ENCODE measurements around the gene TIE1.

GRCh38 chr1:43267818-43268425 lies 32.9 kb upstream of the TIE1 start:
- TF ChIP-seq RFX1 (IDR thresholded peaks at IDR 0.05): no peak
- TF ChIP-seq SMAD1 (IDR thresholded peaks at IDR 0.05; ENCODE audit: low read depth, low read length, partially characterized antibody): no peak
- TF ChIP-seq HCFC1 (IDR thresholded peaks at IDR 0.05; ENCODE audit: low read depth, low read length): no peak
- no peak for TF ChIP-seq TSHZ1 (CRISPR knock-in tag; IDR thresholded peaks at IDR 0.05)
- TF ChIP-seq NR3C1 (CRISPR knock-in tag; IDR thresholded peaks at IDR 0.05): no peak
- no peak for TF ChIP-seq ATF3 (IDR thresholded peaks at IDR 0.05)
- no peak for TF ChIP-seq ATF3 (CRISPR knock-in tag; conservative IDR thresholded peaks at IDR 0.05)
- no peak for TF ChIP-seq CEBPB (tag; IDR thresholded peaks at IDR 0.05)
- TF ChIP-seq CHD1 (IDR thresholded peaks at IDR 0.05; ENCODE audit: low read length): no peak
- no peak for TF ChIP-seq ZNF121 (CRISPR knock-in tag; conservative IDR thresholded peaks at IDR 0.05)
- TF ChIP-seq CREM (IDR thresholded peaks at IDR 0.05; ENCODE audit: low read depth): no peak
- no peak for TF ChIP-seq ZFP1 (CRISPR knock-in tag; IDR thresholded peaks at IDR 0.05)
- no peak for TF ChIP-seq ZC3H8 (IDR thresholded peaks at IDR 0.05)
